Brain microvascular endothelial cell (primary cell): ENCODE data around the gene BNIPL.

Experiments used
- DNase-seq: peaks from one replicate; pipeline ENCODE4 v3.0.0-alpha.2; 2020
- H3K27ac ChIP-seq: fragments of 250-450 bp; sonication (Bioruptor Pico); 2 replicates; pipeline ENCODE4 v1.5.1; 2020; ENCODE audit warnings: mild to moderate bottlenecking, moderate library complexity
- H3K27me3 ChIP-seq: fragments of 250-450 bp; sonication (Bioruptor Pico); replicated peaks from 2 replicates; pipeline ENCODE4 v1.5.1; 2020; ENCODE audit warnings: mild to moderate bottlenecking
- H3K36me3 ChIP-seq: fragments of 250-450 bp; sonication (Bioruptor Pico); replicated peaks from 2 replicates; pipeline ENCODE4 v1.5.1; 2020; ENCODE audit warnings: mild to moderate bottlenecking
- H3K4me3 ChIP-seq: 2 replicates; pipeline ENCODE4 v1.5.1; 2011; ENCODE audit warnings: low read depth, mild to moderate bottlenecking, control low read depth, low read length, moderate library complexity
- in situ Hi-C: cut with HindIII; loops from 2 replicates; pipeline ENCODE4 v1.10.0; 2017; ENCODE audit warnings: low sequenced_read_pairs, low pct_ligation_motif_present
- TF ChIP-seq, protein P1 (sequence below): IDR thresholded peaks from 2 replicates; pipeline ENCODE4 v1.5.1; 2011; ENCODE audit warnings: low read depth, mild to moderate bottlenecking, moderate library complexity, low read length, control low read depth, inconsistent platforms; ENCODE audit errors: missing control alignments

Gene BNIPL

DNA sequence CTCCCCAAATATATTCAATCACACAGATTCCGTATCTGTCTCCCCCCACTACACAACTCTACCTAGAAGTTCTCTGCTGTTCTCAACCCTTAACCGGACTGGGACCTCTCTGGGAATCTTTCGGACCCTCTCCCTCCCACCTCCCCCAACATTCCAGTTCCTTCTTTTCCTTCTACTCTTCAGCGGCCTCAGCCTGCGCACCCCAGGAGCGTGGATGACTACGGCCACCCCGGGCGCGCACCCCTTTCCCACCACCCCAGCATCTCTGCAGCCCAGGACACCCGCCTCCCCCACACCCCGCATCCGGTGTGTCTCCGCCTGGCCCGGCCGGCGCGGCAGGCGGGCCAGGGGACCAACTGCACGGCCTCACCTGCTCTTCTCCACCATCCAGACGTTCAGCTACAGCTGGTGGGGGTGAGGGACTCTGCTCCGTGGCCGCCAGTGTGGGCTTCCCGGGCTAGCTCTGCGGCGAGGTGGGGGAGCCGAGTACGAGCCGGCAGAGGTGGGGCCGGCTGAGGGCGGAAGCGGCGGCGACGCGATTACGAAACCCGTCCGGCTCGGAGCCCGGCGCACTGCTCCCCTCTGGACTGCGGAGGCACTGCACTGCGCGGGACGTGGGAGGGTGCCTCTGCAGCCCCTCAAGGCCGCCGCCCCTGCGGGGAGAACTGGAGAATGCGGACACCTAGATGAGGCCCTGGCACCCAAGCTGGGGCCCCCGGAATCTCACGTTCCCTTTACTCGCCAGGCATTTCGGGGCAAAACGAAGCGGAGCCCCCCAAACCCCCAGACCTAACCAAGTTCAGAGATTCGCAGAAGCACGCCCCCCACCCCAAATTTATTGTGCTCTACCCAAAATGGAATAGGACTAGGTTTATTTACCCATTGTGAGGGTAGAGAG, 23.0 kb downstream of the BNIPL start, which contains the start of gene CDC42SE1:
Gene CDC42SE1 (minus strand): TSS at position 514 of the 898 bp plus-strand sequence. CDS start 3,892 bp downstream, outside the sequence.
- Histone ChIP-seq H3K4me3 (peak within 1 kb of the TSS; percentile 89), H3K36me3 (peaks cover 34% of the 10 kb centered on the region), H3K27me3 (no peaks in the 10 kb centered on the region), H3K27ac (peak within 1 kb of the TSS; percentile 90)
- DNase-seq: peak; percentile 66
- TF ChIP-seq, protein P1, sequence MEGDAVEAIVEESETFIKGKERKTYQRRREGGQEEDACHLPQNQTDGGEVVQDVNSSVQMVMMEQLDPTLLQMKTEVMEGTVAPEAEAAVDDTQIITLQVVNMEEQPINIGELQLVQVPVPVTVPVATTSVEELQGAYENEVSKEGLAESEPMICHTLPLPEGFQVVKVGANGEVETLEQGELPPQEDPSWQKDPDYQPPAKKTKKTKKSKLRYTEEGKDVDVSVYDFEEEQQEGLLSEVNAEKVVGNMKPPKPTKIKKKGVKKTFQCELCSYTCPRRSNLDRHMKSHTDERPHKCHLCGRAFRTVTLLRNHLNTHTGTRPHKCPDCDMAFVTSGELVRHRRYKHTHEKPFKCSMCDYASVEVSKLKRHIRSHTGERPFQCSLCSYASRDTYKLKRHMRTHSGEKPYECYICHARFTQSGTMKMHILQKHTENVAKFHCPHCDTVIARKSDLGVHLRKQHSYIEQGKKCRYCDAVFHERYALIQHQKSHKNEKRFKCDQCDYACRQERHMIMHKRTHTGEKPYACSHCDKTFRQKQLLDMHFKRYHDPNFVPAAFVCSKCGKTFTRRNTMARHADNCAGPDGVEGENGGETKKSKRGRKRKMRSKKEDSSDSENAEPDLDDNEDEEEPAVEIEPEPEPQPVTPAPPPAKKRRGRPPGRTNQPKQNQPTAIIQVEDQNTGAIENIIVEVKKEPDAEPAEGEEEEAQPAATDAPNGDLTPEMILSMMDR: peak; percentile 79
- in situ Hi-C loops: no loop called here

DNA sequence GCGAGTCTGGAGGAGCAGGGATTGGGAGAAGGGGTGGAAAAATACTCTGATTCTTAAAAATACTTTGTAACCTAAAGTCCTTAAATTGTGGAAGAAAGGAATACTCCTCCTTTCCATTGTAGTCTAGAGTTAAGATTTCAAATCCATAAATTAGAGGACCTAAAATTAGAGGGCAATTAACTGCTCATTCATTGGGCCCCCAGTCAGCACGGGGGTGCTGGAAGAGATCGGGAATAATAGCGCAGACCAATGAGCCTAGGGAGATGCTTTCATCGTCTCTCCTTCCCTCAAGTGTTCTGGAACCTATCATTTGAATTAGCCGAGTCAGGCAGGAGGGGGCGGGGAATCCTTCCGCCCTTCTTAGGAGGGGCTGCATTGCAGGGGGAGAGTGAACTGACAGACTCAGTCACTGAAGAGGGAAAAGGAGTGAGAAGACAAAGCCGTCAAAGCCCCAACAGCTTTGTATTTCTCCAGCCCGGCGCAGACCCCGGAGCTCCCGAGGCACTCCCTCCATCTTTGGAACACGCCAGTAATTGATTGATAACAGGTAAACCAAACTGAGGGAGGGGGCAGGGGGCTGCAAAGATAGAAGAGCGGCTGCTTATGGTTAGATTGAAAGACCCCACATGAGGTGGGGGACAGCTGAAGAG, 23.7 kb downstream of the BNIPL start, which contains the start of gene MLLT11:
Gene MLLT11 (plus strand): TSS at position 391 of the 650 bp plus-strand sequence. CDS start 6,828 bp downstream, outside the sequence.
- in situ Hi-C loops: no loop called here

DNA sequence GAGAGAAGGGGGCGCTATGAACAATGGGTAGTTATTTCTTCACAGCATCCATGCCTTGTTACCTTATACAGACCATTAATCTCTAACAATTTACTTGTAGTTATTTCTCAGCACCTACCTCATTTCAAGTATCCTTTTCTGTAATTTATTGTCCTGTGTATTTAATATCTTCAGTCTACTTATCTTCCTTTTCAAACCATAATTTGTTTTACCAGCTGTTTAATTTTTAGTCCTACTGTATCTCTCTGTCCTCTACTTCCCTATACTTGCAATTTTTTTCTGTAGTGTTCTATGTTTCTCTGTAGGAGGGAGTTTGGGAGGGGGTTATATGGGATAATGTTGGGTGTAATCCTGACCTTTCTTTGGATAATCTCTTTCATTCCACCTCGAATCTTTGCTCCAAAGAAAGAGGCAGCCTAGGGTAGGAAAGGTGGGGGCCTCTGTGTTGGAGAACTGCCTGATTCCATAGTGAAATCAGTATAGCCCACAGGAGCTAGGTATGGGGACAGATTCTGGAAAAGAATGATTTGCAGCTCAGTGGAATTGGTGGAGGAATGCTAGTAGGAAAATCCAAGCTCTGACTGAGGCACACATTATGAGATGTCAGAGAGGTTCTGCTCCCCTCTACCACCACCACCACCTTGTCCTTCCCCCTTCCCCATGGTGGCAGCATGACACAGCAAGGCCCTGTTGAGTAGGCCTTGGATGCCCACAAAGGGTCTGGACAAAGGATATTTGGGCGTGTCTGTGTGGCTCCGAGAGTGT, 24.5 kb downstream of the BNIPL start:
- TF ChIP-seq, protein P1: no peak

More for the DNA sequence above, 23.7 kb downstream of the BNIPL start, which contains the start of gene MLLT11:
- H3K27ac ChIP-seq: peak within 1 kb of the TSS; percentile 90
- H3K27me3 ChIP-seq: no peaks in the 10 kb centered on the region
- H3K36me3 ChIP-seq: peaks cover 26% of the 10 kb centered on the region
- peak; percentile 72 for DNase-seq
- TF ChIP-seq, protein P1: no peak
- peak within 1 kb of the TSS; percentile 89 for H3K4me3 ChIP-seq

DNA sequence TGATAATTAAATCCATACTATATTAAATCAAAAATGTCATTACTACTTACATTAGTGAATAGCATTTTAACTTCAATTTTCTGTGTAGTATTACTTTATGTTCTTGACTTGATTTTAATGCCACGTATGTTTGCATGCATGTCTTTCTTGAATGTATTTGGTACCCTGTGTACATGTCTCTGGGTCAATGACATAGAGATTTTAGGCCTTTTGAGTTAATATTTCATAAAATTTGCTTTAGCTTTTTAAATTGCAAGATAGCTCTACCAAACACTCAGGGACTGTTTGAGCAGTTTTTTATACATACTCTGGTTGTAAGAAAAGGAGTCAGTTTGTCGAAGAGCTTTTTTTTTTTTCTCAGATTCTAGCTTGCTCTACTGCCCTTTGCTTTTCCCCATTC, 25.3 kb downstream of the BNIPL start:
- peaks cover 16% of the 10 kb centered on the region for H3K36me3 ChIP-seq
- in situ Hi-C loops: no loop called here
- peak overlapping the region; percentile 89 for H3K4me3 ChIP-seq
- H3K27me3 ChIP-seq: no peaks in the 10 kb centered on the region
- peak overlapping the region; percentile 90 for H3K27ac ChIP-seq
- DNase-seq: no peak
- TF ChIP-seq, protein P1: no peak

More for the DNA sequence above, 24.5 kb downstream of the BNIPL start:
- Histone ChIP-seq H3K36me3 (peaks cover 19% of the 10 kb centered on the region), H3K27ac (peak overlapping the region; percentile 90), H3K4me3 (peak overlapping the region; percentile 89), H3K27me3 (no peaks in the 10 kb centered on the region)
- in situ Hi-C loops: no loop called here
- DNase-seq: no peak

DNA sequence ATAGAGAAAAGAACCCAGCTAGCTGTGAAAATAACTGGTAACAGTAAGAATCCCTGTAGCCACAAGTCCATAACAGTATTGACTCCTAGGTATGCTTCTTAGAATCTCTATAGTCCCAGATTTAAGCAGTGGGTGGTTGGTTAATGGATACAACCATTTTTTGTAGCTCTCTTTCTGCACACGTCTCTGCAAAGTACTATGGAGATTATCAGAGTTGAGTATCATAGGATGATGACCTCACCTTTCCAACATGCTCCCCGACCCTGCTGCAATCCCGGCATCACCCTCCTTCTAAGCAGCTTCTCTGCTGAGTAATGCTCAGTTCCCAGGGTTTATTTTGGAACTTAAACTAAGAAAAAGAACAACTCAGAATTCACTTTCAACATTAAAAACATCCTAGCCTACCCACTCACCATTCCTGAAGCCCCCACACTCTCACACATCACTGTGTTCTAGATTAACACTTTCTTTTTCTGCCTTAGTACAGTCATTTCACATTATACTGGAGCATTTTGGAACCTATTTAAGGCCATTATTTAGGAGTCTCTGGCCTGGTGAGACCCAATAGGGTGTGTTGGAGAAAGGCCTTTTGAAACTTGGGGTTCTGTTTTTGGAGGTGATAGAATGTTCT, 26.5 kb downstream of the BNIPL start:
- Histone ChIP-seq H3K36me3 (peaks cover 16% of the 10 kb centered on the region), H3K27me3 (no peaks in the 10 kb centered on the region), H3K4me3 (peak overlapping the region; percentile 30), H3K27ac (peak overlapping the region; percentile 90)
- in situ Hi-C loops: no loop called here
- DNase-seq: peak; percentile 85
- TF ChIP-seq, protein P1: no peak
